Stimulated activated naive CD4-positive, alpha-beta T cell treated with Interleukin-2 at 50 U/mL for 16 hours (primary cell): ENCODE data around the gene KCNH8.
"Not testable (repeated sequence)": the region's sequence is repeated elsewhere in the genome, so short reads cannot be mapped to it uniquely, and the experiment has no call there.

Experiments
- DNase-seq: peaks from one replicate; lab custom pipeline; 2025; lab: John Stamatoyannopoulos, UW

Gene KCNH8

DNA sequence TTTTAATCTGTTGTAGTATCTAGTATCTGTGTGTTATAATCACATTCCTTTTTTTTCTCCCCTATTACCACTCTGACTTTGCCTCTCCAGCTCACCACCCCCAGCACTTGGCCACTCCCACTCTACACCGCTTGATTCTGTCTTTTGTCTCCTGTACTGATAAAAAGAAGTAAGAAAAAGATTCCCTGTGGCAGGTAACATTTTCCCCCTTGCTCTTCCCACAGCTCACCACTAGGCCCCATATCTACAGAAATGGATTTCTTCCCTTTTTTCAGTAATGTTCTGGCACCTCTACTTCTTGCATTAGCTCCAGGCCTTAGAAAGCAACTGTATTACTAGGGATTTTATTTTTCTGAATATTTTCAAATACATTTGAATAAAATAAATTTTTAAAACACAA, 25.6 kb downstream of the KCNH8 start:
- DNase-seq = no peak

DNA sequence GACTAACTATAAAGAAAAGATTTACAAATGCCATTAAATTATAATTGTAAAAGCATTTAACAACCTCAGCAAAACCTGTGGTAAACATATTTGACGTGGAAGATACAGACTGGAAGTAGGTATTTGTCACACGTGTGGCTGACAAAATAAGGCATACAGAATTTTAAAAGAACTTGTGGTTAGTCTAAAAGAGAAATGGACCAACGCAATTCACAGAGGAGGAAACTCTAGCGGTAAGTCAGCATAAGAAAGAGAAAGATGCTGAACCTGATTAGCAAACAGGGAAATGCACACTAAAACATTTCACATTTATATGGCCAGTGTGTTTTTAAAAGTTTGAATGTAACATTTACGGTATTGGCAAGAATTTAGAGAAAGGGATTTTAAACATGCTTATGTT, 35.3 kb downstream of the KCNH8 start:
- no peak for DNase-seq

DNA sequence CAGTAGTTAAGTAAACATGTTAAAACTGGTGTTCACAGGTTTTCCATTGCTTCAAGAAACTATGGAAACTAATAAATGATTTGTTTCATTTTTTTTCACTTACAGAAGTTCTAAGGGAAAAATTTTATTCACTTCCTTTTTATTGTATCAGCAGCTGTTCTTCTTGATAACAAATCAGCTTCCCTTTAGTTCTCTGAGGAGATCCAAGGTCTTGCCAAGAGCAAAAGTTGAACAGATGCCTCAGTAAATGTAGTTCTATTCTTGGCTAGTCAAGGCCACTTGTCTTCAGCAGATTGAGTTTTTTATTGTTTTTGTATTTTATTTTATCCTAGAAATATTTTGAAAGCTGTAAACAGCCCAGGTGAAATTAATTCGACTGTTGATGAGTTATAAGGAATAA, 41.8 kb downstream of the KCNH8 start:
- DNase-seq = no peak

DNA sequence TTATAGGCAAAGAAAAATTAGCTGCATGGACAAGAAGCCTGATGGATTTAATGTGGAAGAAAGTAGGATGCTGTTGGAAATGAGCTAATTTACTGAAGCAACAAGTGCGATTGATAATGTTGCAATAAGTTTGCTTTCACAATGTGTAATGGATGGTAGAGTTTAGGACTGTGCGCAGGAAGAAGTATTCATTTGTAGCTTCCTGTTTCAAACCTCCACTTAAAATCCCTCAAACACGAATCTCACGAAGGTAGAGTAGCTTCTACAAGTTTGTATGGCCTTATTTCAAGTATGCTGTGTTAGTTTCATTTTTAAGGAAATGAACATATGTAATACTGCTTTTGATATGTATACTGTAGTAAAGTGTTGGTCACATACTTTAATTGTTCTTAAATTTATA, 42.3 kb downstream of the KCNH8 start:
- no peak for DNase-seq

DNA sequence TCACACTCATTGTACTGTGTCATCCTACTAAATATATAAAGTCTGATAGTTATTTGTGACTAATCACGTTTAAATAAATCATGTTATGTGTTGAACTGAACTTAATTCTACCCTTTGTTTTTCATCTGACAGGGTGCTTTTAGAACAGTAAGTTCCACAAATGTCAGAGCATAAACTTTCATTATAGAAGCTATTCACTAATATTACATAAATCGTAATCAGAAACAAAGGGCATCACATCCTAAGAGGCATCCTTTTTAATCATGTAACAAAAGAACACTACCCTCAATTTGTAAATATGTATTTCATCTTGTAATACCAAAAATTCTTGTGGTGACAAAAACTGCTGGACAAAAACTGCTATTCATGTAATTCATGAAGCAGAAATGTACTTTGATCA, 50.8 kb downstream of the KCNH8 start:
- no peak for DNase-seq

DNA sequence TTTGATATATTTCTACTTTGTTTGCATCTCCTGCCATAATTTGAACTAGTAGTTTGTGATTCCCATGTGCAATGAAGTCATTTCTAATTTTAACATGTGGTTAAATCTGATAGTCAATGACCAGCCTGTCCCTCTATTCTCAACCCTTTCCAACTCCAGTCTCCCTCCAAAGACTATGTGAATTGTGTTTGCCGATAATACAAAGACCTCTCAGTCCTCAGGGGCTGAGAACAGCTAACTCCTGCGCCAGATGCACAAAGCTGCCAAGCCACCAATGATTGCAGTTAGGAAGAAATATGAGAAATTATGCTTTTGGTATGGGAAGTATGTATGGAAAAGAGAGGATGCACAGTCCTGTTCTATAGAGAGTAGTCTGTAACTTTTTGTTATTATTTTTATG, 54.0 kb downstream of the KCNH8 start:
- no peak for DNase-seq

DNA sequence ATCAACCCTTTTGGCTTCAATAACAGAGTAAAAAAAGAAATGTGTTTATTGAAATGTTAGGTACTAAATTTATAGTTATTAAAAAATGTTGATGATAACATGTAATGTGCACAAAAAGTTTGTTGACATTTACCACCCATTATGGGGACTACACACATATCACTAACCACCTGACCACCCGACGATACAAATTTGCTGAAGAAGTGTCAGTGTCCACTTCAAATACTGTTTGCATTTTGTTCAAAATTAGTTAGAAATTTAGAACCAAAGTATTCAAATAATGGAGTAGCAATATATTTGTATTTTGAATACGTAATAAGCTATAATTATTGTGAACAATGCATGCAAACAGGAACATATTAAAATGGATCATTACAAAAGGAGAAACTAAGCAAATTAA, 54.4 kb downstream of the KCNH8 start:
- DNase-seq = no peak

DNA sequence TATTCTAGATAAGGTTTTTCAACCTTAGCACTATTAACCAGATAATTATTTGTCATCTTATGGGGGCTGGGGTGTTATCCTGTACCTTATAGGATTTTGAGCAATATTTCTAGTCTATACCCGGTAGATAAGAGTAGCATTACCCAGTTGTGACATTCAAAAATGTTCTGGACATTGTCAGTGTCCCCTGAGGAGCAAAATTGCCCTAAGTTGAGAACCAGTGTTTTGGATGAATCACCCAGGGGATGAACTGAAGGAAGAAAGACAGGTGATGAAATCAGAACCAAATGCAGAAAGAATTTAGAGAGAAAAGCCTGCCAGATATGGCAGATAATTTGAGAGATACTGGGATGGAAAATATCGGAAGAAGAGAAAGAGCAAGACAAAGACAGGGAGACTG, 58.2 kb downstream of the KCNH8 start:
- no peak for DNase-seq

DNA sequence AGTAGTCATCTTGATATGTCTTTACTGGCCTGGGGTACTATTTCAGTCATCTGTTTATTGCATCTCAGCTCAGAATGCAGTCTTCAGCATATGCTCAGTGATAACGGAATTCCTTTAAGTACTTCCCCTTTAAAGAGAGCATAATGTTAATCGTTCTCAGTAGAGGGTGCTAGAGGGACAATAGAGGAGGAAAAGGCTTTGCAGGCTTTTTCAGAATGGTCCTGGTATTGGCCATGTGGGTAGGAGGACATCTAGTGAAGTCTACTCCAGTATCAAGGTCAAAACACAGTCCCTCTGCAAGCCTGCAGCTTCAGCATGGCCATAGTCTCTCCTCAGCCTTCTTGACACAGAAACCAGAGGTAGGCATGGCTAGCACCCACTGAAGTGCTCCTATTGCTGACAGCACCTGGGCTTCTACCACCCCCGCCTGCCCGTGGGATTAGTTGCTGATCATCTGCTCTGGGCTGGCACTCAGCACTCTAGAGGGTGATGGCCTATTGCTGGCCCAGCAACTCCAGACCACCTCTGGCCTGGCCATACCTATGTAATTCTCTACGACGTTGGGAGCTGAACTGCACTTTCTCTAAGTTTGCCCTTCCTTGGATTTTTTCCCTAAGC, 65.4 kb downstream of the KCNH8 start:
- DNase-seq = no peak

DNA sequence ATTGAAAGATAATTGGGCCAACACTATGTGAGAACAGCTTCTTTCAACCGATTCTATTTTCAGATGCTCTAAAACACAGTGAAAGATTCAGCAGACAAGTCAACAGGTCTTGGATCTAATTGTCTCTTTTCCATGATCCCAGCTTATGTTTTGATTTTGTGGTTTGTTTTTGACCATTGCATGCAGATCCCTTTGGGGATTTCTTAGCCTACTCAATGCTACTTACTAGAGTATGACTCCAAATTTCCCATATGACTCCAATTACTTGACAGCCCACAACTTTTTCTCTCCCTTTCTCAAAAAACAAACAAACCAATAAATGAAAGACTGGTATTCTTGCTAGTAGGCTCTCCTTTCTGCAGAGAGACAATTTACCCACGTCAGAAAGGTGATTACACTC, 67.1 kb downstream of the KCNH8 start:
- DNase-seq = no peak

DNA sequence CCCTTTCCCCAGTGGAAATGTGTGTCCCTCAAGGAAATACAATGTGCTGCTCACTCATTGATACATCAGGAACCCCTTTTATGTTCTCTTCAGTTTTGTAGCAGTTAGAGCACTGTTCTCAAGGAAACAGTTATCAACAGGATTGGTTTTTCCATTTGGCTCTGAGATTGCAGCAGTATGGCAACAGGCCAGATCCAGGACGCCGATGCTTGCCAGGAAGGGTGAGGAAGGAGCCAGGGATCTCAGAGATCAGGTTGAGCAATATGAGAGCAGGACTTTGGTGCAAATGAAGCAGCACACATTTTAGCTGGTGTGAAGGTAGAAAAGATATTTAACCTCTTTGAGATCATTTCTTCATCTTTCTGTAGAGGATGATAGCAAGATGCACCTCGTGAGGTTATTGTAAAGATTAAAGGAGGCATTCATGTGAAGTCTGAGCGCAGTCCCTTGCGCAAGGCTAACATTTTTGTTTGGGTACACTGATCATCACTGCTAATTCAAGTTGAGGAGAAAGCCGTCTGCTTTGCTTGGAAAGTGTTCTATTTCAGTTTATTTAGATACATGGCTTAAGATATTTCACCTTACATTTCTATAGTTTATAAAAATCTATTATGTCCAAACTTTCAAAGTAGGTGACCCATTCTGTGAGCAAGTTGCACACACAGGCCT, 68.5 kb downstream of the KCNH8 start:
- DNase-seq = no peak

DNA sequence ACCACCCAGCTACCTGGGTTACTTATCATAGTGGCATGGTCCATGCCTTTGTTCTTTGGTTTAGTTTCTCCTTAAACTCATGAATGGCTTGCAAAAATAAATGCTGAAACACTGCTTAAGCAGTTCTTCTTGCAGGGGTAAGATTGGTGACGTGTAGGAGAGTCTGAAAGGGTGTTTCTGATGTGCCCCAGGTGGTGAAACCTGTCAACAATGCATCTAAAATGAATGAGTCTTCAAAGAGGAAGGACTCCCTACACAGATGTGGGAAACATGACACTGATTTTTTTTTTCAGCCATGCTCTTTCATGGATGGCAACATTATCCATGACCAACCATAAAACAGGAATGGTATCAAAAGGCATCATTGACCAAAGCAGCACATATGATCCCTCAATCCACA, 72.0 kb downstream of the KCNH8 start:
- DNase-seq = no peak

DNA sequence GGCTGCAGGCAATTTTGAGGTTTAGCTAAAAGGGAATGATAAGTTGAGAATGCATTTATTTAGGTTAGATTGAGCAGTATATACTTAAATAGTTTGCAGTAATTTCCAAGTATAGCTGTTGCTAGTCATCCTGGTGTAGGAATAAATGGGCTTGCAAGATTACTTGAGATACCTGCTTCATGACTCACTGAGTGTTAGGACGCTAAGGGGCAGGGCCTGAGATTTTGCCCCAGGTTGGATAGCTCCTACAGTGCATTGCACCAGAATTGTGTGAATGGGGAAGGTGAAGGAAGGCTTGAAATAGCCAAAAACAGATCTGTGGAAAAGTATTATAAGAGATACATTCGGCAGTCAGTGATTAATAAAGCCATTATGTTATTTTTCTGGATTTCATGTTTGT, 72.8 kb downstream of the KCNH8 start:
- DNase-seq = no peak

DNA sequence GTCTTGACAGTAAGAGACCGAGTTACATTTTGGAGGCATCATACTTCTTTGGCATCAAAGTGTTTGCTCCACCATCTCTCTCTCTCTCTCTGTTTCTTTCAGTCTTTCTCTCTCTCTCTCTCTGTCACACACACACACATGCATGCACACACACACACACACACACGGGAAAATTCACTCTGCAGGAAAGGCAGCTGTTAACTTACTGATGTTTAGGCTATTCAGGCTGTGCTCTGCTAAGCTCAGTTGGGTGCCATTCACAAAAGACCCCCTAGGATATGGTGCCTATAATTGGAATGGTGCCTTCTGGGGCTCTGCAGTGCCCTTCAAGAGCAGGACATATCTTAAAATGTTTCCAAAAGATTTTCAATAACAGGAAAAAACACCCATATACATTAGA, 78.2 kb downstream of the KCNH8 start:
- DNase-seq = no peak

DNA sequence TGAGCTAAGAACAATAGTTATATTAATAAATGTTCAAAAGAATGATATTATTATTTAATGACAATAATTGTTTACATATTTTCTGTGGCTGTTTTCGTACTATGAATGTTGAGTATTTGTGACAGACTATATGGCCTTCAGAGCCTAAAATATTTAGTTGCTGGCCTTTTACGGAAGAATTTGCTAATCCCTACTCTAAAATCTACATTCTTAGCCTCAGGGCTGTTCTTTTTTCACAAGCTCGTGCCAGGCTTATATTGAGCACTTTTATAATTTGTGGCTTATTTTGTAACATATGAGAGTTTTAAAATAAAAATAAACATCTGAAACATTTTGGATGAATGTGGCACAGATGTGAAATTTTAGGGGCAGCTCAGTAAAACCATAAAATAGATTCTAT, 79.9 kb downstream of the KCNH8 start:
- no peak for DNase-seq

DNA sequence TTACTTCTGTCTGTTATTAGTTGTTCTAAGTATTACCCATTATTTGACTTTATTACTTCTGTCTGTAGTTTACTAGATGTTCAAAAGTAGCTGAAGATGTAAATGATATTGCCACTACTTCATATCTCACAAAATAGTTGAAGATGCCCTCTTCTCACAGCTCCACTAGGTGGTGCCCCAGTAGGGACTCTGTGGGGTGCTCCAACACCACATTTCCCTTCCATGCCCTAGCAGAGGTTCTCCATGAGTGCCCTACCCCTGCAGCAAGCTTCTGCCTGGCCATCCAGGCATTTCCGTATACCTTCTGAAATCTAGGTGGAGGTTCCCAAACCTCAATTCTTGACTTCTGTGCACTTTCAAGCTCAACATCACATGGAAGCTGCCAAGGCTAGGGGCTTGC, 80.8 kb downstream of the KCNH8 start:
- DNase-seq = no peak

DNA sequence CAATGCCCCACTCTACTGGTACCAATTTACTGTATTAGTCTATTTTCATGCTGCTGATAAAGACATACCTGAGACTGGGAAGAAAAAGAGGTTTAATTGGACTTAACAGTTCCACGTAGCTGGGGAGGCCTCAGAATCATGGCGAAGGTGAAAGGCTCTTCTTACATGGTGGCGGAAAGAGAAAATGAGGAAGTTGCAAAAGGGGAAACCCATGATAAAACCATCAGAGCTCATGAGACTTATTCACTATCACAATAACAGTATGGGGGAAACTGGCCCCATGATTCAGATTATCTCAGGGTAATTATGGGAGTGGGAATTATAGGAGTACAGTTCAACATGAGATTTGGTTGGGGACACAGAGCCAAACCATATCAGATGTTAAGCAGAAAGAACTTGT, 81.6 kb downstream of the KCNH8 start:
- not testable (repeated sequence) for DNase-seq

DNA sequence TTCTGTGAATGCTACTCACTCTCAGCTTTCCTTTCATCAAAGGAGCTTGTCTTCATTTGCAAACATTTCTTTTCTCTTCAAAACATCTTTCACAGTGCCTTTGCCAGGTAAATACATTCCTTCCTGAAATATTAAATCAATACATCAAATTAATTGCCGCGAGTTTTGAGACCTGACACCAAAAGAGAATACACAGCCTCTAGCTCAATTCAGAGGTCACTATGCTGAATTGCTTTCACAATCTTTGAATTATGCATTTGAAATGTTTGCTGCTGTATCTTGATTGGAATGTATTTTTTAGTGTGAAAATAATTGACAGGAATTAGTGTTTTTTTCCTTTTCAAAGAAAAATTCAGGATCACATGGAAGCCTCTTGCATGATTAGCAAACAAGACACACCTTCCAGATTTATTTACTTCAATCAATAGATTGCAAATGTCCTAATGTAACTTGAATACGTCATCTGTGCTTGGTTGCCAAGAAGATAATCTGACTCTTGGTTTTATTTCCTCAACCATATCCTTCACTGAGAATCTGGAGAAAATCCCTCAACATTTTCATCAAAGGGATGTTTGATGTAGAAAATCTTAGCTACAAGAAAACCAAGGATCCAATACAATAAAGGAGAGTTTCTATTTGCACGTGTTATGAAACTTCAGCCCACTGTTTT, 83.6 kb downstream of the KCNH8 start:
- no peak for DNase-seq

DNA sequence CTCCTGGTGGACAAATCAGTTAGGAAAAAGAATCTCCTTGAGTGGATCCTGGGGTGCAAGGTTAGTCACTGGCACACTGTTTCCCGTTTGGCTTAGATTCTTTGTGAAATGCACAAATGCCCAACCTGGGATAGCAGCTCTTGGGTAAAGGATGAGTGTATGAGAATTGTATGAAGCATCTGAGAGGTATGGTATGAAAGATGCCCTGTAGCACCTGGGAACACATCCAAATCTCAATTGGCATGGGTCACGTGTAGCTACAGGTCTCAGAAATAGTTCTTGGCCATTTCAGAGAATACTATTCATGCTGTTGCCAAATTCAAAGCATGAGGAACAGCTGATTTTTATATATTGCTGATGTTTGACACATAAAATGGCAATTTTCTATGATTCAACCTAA, 84.3 kb downstream of the KCNH8 start:
- DNase-seq = no peak

DNA sequence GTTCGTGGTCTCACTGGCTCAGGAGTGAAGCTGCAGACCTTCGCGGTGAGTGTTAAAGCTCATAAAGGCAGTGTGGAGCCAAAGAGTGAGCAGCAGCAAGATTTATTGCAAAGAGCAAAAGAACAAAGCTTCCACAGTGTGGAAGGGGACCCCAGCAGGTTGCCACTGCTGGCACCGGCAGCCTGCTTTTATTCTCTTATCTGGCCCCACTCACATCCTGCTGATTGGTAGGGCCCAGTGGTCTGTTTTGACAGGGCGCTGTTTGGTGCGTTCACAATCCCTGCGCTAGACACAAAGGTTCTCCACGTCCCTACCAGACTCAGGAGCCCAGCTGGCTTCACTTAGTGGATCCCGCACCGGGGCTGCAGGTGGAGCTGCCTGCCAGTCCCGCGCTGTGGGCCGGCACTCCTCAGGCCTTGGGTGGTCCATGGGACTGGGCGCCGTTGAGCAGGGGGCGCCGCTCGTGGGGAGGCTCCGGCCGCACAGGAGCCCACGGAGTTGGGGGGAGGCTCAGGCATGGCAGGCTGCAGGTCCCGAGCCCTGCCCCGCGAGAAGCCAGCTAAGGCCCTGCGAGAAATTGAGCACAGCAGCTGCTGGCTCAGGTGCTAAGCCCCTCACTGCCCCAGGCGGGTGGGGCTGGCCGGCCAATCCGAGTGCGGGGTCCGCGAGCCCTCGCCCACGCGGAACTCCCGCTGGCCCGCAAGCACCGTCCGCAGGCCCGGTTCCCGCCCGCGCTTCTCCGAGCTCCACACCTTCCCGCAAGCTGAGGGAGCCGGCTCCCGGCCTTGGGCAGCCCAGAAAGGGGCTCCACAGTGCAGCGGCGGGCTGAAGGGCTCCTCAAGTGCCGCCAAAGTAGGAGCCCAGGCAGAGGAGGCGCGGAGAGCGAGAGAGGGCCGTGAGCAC, 85.8 kb downstream of the KCNH8 start:
- not testable (repeated sequence) for DNase-seq

DNA sequence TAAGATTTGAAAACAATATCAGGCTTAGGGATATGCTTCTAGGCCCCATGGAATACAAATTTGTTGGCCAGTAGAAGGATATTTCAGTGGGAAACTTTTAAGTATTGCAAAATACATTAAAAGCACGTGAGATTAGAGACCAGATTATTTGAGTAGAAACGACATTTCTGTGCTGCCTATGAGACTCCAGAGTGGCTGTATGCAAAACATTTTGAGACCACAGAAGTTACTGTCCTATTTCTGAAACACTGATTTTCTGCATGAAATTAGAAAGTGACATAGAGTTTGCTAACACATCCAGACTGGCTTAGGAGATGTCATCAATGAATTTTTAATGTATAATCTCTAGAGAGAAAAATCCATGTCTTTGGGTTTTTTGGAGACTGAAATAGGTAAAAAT, 99.8 kb downstream of the KCNH8 start:
- no peak for DNase-seq

DNA sequence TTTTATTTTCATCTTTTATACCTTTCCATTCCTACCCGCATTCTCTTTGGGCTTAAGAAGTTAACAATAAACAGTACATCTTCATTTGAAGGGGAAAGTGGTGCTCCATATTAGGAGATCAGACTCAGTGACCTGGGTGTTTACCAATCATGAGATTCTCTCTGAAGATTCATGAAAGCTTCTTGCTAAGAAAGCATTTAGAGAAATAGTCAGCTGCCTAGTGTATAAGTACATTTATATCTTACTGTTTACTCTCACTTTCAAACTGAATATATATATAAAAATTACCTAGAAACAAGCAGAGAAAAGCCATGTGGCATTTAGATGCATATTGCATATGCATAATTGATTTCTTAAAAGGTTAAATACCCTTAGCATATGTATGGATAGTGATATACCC, 100.5 kb downstream of the KCNH8 start:
- DNase-seq = no peak
